IPS DF 6.9 (cell line): ENCODE data around the gene ERICH3.

Experiments used
- DNase-seq: peaks from one replicate; pipeline ENCODE4 v3.0.0-alpha.2; 2013; ENCODE audit warnings: low read depth, low spot score
- H3K27ac ChIP-seq: one replicate; pipeline ENCODE4 v1.5.1; 2013; ENCODE audit warnings: low read length, control low read depth
- H3K27me3 ChIP-seq: 2 replicates; pipeline ENCODE4 v1.6.1; 2013; ENCODE audit warnings: mild to moderate bottlenecking, low read length; ENCODE audit not compliant: control insufficient read depth, insufficient read depth
- H3K36me3 ChIP-seq: 2 replicates; pipeline ENCODE4 v1.6.1; 2013; ENCODE audit warnings: low read length; ENCODE audit not compliant: control insufficient read depth, insufficient read depth
- H3K4me1 ChIP-seq: 2 replicates; pipeline ENCODE4 v1.6.1; 2013; ENCODE audit warnings: low read length; ENCODE audit not compliant: control insufficient read depth, insufficient read depth
- H3K4me3 ChIP-seq: 2 replicates; pipeline ENCODE4 v1.5.1; 2013; ENCODE audit warnings: mild to moderate bottlenecking, low read length
- H3K9me3 ChIP-seq: 2 replicates; pipeline ENCODE4 v1.6.1; 2013; ENCODE audit warnings: low read length, inconsistent platforms; ENCODE audit not compliant: control insufficient read depth, insufficient read depth
- WGBS: extraction: QIAGEN DNeasy Blood & Tissue Kit; methylation state at CpG from one replicate; pipeline ENCODE4 v1.1.7; 2013; ENCODE audit warnings: mixed read lengths, missing lambda C conversion rate; ENCODE audit not compliant: insufficient read length, insufficient coverage; 5-methylcytosine and 5-hydroxymethylcytosine counted together

The ERICH3 gene

DNA sequence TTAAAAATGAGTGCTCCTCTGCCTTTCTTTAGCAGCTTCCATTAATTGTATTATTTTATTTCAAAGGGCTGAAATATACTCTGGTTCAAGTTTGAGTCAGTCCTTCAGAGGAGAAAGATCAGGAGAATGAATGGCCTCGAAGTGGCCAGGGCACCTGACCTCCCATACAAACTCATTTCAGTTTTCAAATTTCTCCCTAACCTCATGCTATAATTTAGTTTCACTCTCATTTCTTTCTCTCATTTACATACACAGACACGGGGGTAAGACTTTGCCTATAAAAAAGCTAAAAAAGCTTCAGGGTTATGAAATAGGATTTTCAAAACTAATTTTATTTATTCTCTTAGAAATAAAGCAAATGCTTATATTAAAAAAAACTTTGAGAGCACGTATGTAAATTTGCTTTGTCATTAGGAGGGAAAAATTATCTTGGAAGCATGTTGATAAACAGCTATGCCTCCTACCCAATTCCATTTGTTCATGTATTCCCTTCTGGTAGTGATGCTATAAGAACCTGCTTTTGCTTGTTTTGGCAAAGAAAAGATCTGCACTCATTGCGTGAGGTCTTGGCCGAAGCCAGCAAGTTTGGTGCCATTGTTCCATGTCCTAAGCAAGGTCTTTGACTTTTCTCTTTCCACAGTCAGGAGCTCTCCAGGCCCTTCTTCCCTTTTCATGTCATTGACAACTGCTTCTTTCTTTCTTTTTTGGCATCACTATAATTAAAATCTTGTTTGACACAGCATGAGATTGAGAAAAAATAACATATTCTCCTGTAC is 80.8 kb downstream of the ERICH3 start:
- Histone ChIP-seq H3K4me1 (no peaks in the 10 kb centered on the region), H3K36me3 (no peaks in the 10 kb centered on the region), H3K4me3 (no peak overlapping the region), H3K27me3 (no peaks in the 10 kb centered on the region), H3K27ac (no peak overlapping the region), H3K9me3 (no peaks in the 10 kb centered on the region)
- no peak for DNase-seq
- no CpG with 5 or more reads among the region's 5 CpGs for WGBS

DNA sequence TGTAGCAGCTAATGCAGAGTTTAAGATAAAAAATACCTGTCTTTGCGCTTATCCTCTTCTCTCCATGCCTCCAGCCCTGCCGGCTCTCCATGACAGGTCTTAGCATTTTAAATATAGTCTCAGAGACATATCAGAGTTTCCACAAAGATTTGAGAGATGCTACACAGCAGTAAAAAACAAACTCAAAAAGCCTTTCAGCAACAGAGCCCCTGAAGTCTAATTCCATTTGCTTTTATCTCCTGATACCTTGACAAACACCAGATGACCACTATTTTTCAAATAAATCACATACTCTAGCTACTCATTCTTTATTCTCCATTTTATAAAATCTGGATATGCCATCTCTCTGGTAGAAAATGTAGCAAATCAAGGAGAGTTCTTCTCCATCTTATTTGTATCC is 81.6 kb downstream of the ERICH3 start:
- no peak overlapping the region for H3K4me3 ChIP-seq
- no CpG with 5 or more reads among the region's 2 CpGs for WGBS
- H3K9me3 ChIP-seq = no peaks in the 10 kb centered on the region
- H3K27ac ChIP-seq = no peak overlapping the region
- H3K4me1 ChIP-seq = no peaks in the 10 kb centered on the region
- H3K36me3 ChIP-seq = no peaks in the 10 kb centered on the region
- H3K27me3 ChIP-seq = no peaks in the 10 kb centered on the region
- no peak for DNase-seq

DNA sequence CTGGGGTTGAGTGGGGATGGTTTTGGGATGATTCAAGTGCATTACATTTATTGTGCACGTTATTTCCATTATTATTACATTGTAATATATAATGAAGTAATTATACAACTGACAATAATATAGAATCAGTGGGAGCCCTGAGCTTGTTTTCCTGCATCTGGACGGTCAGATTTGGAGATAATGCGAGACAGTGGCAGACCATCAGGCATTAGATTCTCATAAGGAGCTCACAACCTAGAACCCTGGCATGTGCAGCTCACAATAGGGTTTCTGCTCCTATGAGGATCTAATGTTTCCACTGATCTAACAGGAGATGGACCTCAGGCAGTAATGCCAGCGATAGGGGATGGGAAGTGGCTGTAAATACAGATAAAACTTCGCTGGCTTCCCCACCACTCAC is 83.3 kb downstream of the ERICH3 start:
- H3K27me3 ChIP-seq = no peaks in the 10 kb centered on the region
- no peak overlapping the region for H3K27ac ChIP-seq
- WGBS = no CpG with 5 or more reads among the region's 5 CpGs
- DNase-seq = no peak
- H3K9me3 ChIP-seq = no peaks in the 10 kb centered on the region
- no peaks in the 10 kb centered on the region for H3K36me3 ChIP-seq
- no peak overlapping the region for H3K4me3 ChIP-seq
- no peaks in the 10 kb centered on the region for H3K4me1 ChIP-seq

DNA sequence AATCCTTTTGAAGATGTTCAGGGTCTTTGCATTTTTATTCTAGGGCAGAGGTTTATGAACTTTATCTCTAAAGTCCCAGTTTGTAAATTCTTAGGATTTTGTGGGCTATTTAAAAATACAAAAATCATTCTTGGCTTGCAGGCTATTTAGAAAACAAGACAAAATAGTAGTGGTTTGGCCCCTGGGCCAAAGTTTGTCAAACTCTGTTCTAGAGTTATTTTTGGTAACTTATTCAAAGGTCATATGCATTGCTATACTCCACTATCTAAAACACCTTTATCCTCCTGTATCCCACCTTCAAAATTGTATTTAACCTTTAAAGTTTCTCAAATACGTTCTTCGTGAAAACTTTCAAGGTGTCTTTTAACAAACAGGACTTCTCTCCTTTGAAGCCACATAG is 85.7 kb downstream of the ERICH3 start:
- no peaks in the 10 kb centered on the region for H3K27me3 ChIP-seq

DNA sequence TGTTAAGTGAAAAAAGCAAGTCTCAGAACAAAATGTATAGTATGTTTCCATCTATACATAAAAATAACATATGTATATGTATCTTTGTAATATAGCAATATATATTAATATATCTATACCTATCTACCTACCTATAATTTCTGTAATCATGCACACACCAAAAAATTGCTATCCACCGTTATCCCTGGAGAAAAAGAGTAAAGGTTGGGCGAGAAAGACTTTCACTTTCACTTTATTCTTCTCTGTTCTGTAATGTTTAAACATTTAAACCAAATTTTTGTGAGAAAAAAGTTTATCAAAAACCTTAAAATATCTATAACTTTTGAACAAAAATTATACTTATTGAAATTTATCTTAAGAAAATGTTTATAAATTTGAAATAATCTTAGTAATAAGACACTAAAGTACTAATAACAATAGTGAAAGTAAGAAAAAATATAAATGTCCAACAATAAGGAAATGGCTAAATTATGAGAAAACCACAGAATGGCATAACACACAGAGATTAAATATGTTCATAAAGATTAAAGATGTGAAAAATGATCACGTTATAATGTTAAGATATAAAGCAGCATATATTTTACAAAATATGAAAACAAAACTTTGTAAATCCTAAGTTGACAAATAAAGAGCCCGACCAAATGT is 87.2 kb downstream of the ERICH3 start:
- no peak for DNase-seq
- Histone ChIP-seq H3K27ac (no peak overlapping the region), H3K4me3 (no peak overlapping the region), H3K36me3 (no peaks in the 10 kb centered on the region), H3K4me1 (no peaks in the 10 kb centered on the region; the same call in 1 of the 2 replicates), H3K9me3 (no peaks in the 10 kb centered on the region), H3K27me3 (no peaks in the 10 kb centered on the region)
- WGBS = no CpG with 5 or more reads among the region's 4 CpGs

More for the DNA sequence above, 85.7 kb downstream of the ERICH3 start:
- Histone ChIP-seq H3K9me3 (no peaks in the 10 kb centered on the region), H3K4me1 (no peaks in the 10 kb centered on the region), H3K27ac (no peak overlapping the region), H3K36me3 (no peaks in the 10 kb centered on the region), H3K4me3 (no peak overlapping the region)
- no peak for DNase-seq
- WGBS = 100% methylated on average over 1 of the region's 2 CpGs

DNA sequence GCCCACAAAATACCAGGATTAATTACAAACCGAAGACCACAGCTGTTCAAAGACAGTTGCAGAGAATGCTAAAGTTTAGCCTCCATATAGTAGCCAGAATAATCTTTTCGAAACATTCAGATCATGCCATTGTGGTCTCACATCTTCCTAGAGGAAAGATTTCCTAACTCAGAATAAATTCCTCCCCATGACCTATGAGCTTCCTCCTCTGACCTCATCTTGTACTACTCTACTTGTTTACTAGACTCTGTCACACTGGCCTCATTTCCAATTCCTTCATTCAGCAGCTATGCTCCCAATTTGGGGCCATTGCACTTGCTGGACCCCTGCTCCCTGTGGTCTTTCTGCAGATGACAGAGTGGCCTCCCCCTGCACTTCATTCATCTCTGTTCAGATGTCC is 89.4 kb downstream of the ERICH3 start:
- Histone ChIP-seq H3K4me3 (no peak overlapping the region), H3K9me3 (no peaks in the 10 kb centered on the region), H3K36me3 (no peaks in the 10 kb centered on the region), H3K4me1 (no peaks in the 10 kb centered on the region; the same call in 1 of the 2 replicates), H3K27me3 (no peaks in the 10 kb centered on the region), H3K27ac (no peak overlapping the region)
- no peak for DNase-seq
- no CpG with 5 or more reads among the region's 2 CpGs for WGBS

DNA sequence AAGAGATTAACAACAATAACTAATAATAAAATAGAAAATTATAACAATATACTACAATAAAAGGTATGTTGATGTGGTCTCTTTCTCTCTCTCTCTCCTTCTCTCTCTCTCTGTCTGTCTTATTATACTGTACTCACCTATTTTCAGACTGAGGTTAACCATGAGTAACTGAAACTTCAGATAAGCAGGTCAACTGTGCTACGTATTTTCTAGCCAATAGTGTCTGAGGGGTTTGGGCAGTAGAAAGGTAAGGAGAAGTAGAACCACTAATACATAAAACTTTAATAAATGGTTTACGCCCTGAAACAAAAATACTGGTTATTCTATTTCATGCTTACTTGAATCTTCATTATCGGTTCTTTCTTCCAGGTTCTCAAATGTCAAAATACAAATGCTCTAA is 90.2 kb downstream of the ERICH3 start:
- Histone ChIP-seq H3K9me3 (no peaks in the 10 kb centered on the region), H3K27me3 (no peaks in the 10 kb centered on the region), H3K4me1 (no peaks in the 10 kb centered on the region; the same call in 1 of the 2 replicates), H3K4me3 (no peak overlapping the region), H3K27ac (no peak overlapping the region), H3K36me3 (no peaks in the 10 kb centered on the region)
- WGBS = no CpG with 5 or more reads among the region's 3 CpGs
- no peak for DNase-seq

DNA sequence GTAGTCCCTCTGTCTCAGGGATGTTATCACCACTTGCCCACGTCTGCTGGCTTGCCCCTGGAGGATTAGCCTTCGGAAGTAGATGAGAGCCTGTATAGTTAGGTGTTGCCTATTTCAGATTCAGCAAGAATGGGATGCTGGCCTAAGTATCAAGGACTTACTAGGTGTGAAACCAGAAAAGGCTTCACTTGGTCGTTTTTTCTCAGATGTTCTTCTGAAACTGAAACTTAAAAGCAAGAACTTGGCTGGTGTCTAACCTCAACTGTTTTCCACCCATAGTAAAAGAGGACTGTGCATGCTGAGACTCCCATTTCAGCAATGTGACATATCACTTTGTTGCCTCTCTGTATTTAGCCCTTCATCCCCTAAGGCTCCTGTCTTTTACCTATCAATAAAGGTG is 94.2 kb downstream of the ERICH3 start:
- DNase-seq = no peak
- H3K9me3 ChIP-seq = no peaks in the 10 kb centered on the region
- H3K27me3 ChIP-seq = no peaks in the 10 kb centered on the region
- no peak overlapping the region for H3K27ac ChIP-seq
- no peak overlapping the region for H3K4me3 ChIP-seq
- no CpG with 5 or more reads among the region's 3 CpGs for WGBS
- H3K36me3 ChIP-seq = no peaks in the 10 kb centered on the region
- H3K4me1 ChIP-seq = no peaks in the 10 kb centered on the region; the same call in 1 of the 2 replicates

DNA sequence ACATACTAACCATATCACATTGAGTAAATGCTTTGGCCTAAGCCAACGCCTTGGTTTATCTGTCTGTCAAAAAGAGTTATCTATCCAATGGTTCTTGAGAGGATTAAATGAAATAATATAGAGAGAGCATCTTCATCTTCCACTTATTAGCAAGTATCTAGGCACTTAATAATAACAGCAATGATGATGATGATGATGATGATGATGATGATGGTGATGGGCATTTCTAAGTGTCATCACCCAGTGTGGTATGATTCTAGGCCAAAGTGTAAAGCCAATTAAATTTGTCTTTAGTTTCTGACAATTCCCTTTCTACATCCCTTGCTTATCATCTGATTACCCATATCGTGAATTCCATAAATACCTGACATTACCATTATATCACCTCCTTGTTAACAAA is 95.5 kb downstream of the ERICH3 start:
- Histone ChIP-seq H3K9me3 (no peaks in the 10 kb centered on the region), H3K27me3 (no peaks in the 10 kb centered on the region), H3K27ac (no peak overlapping the region), H3K36me3 (no peaks in the 10 kb centered on the region), H3K4me3 (no peak overlapping the region), H3K4me1 (no peaks in the 10 kb centered on the region; the same call in 1 of the 2 replicates)
- no CpG with 5 or more reads among the region's 2 CpGs for WGBS
- DNase-seq = no peak

DNA sequence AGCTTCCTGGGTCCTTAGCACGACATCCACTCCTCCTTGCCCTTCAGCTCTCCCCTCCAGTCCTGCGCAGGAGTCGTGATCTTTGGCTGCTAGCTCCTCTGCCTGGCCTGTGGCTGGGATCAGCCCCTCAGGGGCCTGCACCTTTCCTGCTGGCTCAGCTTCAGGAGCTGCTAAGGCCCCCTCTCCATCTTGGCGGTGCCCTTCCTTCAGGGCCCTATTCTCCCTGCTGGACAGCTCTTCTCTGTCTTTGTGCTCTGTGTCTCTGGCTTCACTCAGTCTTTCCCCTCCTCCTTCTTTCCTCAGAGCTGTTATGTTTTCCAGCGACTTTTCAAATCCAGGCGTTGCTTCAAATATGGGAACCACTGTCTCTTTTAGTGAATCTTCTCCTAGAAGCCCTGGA is 101.7 kb downstream of the ERICH3 start:
- H3K36me3 ChIP-seq = no peaks in the 10 kb centered on the region
- H3K27me3 ChIP-seq = no peaks in the 10 kb centered on the region
- WGBS = no CpG with 5 or more reads among the region's 6 CpGs
- H3K4me3 ChIP-seq = no peak overlapping the region
- no peak overlapping the region for H3K27ac ChIP-seq
- no peaks in the 10 kb centered on the region for H3K4me1 ChIP-seq
- no peak for DNase-seq
- no peaks in the 10 kb centered on the region for H3K9me3 ChIP-seq

DNA sequence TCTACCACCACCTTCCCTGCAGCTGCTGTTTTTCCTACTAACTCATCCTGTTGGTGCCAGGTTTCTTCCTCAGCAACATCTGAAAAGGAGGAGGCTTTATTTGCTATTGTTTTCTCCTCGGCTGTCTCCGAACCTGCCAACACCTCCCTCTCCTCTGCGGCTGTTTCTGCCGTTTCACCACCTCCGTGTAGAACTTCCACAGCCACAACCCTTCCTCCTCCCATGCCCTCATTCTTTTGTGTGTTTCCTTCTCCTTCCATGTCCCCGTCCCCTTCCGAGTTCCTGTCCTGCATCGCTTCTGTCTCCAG is 102.1 kb downstream of the ERICH3 start:
- no peak for DNase-seq
- no peaks in the 10 kb centered on the region for H3K4me1 ChIP-seq
- no CpG with 5 or more reads among the region's 8 CpGs for WGBS

More for the DNA sequence above, 102.1 kb downstream of the ERICH3 start:
- H3K9me3 ChIP-seq = no peaks in the 10 kb centered on the region
- H3K27me3 ChIP-seq = no peaks in the 10 kb centered on the region
- no peak overlapping the region for H3K27ac ChIP-seq
- no peak overlapping the region for H3K4me3 ChIP-seq
- H3K36me3 ChIP-seq = no peaks in the 10 kb centered on the region
